Measurements from ENCODE around the gene OR2L5.

- TF ChIP-seq CTCF (IDR thresholded peaks at IDR 0.05) = no peak
- no peak for TF ChIP-seq POLR2A (IDR thresholded peaks at IDR 0.05)
Observed at GRCh38 chr1:248029770-248030169, 16.3 kb downstream of the OR2L5 start, which contains the start of gene OR2L2.
